Epithelial cell of proximal tubule (primary cell): Measurements from ENCODE around the gene FCN2. TPM values are rescaled to one million over a fixed set of nuclear protein-coding genes. Genes with fewer than 3 reads are reported as not detected.
"Not testable (repeated sequence)": the region's sequence is repeated elsewhere in the genome, so short reads cannot be mapped to it uniquely, and the experiment has no call there.

Experiments used
- DNase-seq: peaks from one replicate; pipeline ENCODE4 v3.0.0-alpha.2; 2011; ENCODE audit warnings: low read depth
- H3K4me3 ChIP-seq: 2 replicates; pipeline ENCODE4 v1.5.1; 2011; ENCODE audit warnings: low read depth, mild to moderate bottlenecking, low read length
- total RNA-seq: library from RNA; depleted of rRNA; stranded (reverse); fragments of >200 nt; gene quantifications from 2 replicates; pipeline ENCODE4 v1.2.3, GENCODE V29; 2015
- TF ChIP-seq, protein P1 (sequence below): conservative IDR thresholded peaks from 2 replicates; pipeline ENCODE4 v1.5.1; 2012; ENCODE audit warnings: low read depth, mild to moderate bottlenecking, low read length

The FCN2 gene
- total RNA-seq, 1 donor from 2014 or later = not detected

DNA sequence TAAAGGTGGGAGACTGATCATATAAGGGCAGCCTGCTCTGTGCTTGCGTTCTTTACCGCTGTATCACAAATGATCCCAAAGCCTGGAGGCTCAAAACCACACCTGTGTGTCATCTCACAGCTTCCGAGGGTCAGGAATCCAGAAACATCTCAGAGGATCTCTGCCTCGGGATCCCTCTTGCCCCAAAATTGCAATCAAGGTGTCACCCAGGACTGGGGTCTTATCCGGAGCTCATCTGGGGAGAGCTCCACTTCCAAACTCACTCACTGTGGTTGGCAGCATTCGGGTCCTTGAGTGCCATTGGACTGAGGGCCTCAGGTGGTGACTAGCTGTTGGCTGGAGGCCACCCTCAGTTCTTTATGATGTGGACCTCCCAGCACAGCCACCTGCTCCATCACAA, 26.7 kb upstream of the FCN2 start:
- DNase-seq = no peak
- no peak overlapping the region for H3K4me3 ChIP-seq
- TF ChIP-seq, protein P1, sequence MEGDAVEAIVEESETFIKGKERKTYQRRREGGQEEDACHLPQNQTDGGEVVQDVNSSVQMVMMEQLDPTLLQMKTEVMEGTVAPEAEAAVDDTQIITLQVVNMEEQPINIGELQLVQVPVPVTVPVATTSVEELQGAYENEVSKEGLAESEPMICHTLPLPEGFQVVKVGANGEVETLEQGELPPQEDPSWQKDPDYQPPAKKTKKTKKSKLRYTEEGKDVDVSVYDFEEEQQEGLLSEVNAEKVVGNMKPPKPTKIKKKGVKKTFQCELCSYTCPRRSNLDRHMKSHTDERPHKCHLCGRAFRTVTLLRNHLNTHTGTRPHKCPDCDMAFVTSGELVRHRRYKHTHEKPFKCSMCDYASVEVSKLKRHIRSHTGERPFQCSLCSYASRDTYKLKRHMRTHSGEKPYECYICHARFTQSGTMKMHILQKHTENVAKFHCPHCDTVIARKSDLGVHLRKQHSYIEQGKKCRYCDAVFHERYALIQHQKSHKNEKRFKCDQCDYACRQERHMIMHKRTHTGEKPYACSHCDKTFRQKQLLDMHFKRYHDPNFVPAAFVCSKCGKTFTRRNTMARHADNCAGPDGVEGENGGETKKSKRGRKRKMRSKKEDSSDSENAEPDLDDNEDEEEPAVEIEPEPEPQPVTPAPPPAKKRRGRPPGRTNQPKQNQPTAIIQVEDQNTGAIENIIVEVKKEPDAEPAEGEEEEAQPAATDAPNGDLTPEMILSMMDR = no peak

DNA sequence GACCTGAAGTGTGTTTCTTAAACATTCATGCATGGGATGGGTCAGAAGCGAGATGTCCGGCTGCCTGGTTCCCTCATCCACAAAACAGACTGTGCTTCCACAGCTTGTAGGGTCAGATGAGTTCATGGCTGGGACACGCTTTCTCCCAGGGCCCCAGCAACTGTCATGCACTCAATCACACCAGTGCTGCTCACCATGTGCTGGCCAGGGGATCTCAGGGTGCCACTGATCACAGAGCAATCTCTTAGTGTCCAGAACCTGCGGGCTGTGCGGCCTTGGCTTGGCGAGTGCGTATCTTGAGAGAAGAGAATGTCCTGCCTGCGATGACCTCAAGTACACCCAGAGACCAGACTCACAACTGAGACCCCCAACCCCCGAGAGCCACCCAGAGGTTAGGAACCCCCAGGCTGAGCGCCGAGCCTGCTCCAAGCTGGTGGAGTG, 26.0 kb upstream of the FCN2 start:
- TF ChIP-seq, protein P1 = no peak
- DNase-seq = no peak
- H3K4me3 ChIP-seq = no peak overlapping the region

- DNase-seq = no peak
- TF ChIP-seq, protein P1 = no peak
These were observed 25.2 kb upstream of the FCN2 start for GRCh38 chr9:134855231-134855899.

DNA sequence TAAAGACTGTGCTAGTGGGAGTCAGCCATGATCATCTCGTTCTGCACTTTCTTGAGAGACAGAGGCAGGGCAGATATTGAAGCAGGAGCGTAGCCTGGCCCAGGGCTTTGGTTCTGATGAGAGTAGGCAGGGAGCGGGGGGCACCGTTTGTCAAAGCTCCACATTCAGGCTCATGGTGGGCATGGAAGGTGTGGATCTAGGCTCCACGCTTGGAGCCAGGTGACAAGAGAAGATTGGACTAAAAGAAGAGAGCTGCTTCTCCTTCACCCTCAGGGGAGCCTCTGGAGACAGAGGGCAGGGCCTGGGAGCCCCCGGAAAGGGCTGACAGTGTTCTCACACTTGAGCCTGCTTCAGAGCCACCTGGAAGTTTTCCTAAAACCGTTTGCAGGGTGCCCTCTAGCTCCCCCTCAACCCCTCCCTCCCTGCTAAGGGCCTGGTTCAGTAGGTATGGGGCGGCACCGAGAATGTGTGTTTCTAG, 24.7 kb upstream of the FCN2 start:
- no peak overlapping the region for H3K4me3 ChIP-seq
- TF ChIP-seq, protein P1 = no peak
- DNase-seq = no peak

More at GRCh38 chr9:134855231-134855899, 25.2 kb upstream of the FCN2 start:
- no peak overlapping the region for H3K4me3 ChIP-seq

- not testable (repeated sequence) for DNase-seq
These were observed 23.2 kb upstream of the FCN2 start for GRCh38 chr9:134857451-134857850.

DNA sequence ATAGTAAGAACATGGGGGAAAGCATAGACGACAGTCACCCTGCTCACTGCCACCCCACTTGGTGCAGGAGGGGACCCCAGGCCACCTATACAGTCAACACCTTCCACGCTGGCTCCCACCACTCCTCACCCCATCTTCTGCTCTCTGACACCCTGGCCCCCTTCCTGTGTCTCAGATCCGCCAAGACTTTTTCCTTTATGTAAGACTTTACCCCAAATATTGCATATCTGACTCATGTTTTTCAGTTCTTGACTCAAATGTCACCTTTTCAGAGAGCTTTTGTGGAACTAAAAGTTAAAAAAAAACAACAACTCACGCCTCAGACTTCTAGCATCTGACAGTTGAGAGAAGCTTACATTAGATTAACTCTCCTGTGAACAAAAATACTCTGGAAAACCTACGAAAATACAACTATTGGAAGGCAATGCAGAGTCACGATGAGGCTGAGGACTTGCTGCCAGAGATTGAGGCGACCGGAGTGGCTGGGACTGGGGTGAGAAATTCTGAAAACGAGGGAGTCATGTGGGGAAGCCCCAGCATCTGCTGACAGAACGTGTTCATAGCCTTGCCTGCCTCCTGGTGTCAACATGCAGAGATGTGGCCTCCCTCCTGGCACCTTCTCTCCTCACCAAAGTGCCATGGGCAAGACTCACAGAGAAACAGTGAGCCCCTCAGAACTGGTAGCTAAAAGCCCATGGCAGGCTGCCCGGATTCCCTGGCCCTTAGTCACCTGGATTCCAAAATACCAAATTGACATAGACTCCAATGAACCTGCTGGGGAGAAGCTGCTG, 22.4 kb upstream of the FCN2 start:
- no peak for DNase-seq
- no peak overlapping the region for H3K4me3 ChIP-seq
- TF ChIP-seq, protein P1 = no peak

More at GRCh38 chr9:134857451-134857850, 23.2 kb upstream of the FCN2 start:
- not testable (repeated sequence) for H3K4me3 ChIP-seq

- TF ChIP-seq, protein P1 = no peak
- no peak overlapping the region for H3K4me3 ChIP-seq
- DNase-seq = no peak
These were observed 20.1 kb upstream of the FCN2 start for GRCh38 chr9:134860510-134860909.
